CD4-positive, alpha-beta T cell treated with Interleukin-2 at 100 ng/mL for 4 hours (primary cell): ENCODE data around the gene ARHGEF18.
"Not testable (repeated sequence)": the region's sequence is repeated elsewhere in the genome, so short reads cannot be mapped to it uniquely, and the experiment has no call there.

ENCODE experiments used
- DNase-seq: peaks from one replicate; pipeline ENCODE4 v3.0.0-alpha.2; 2020; ENCODE audit warnings: low spot score

ARHGEF18 gene

GRCh38 chr19:7348587-7349230 is at the start of gene ARHGEF18:
Gene ARHGEF18, plus strand, starts transcription at chr19:7348937. Its CDS starts 13,954 bp downstream, at chr19:7362891.
- peak; percentile 65 for DNase-seq

DNA sequence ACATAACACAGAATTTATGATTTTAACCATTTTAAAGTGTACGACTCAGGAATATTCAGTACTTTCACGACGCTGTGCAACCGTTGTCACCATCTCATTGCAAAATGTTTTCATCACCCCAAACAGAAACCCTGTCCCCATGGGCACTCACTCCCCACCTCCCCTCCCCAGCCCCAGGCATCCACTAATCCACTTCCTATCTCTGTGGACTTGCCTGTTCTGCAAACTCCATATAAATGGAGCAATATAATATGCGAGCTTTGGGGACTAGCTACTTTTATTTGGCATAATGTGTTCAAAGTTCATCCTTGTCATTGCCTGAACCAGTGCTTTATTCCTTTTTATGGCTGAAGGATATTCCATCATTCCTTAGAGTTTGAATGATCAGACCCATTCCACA is 47.2 kb upstream of the ARHGEF18 start:
- DNase-seq, result no peak

DNA sequence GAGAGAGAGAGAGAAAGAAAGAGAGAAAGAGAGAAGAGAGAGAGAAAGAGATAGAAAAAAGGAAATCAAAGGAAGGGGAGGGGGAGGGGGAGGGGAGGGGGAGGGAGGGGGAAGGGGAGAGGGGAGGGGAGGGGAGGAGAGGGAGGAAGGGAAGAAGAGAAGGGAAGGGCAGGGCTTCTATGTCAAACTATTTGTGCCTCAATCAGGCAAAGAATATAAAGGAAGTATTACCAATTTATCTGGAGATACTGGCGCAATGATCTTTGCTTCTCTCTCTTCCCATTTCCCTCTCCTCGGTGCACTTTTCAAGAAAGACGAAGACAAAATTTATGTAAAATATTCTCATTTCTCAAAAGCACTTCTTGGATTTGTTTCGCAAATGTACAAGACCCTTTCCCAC is 45.3 kb upstream of the ARHGEF18 start:
- DNase-seq, result no peak

DNA sequence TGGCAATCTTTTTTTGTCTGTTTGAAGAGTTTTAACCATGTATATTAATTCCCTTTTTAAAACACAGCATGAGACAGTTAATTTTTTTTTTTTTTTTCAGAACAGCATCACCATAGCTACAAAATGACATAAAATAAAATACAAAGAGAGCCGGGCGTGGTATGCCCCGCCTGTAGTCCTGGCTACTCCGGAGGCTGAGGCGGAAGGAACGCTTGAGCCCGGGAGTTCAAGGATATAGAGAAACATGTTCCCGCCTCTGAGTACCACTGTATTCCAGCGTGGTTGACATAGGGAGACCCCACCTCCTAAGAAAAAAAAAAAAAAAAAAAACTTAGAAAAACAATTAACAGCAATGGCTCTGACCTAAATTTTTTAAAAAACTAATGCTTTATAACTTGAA is 44.5 kb upstream of the ARHGEF18 start:
- DNase-seq, result no peak

DNA sequence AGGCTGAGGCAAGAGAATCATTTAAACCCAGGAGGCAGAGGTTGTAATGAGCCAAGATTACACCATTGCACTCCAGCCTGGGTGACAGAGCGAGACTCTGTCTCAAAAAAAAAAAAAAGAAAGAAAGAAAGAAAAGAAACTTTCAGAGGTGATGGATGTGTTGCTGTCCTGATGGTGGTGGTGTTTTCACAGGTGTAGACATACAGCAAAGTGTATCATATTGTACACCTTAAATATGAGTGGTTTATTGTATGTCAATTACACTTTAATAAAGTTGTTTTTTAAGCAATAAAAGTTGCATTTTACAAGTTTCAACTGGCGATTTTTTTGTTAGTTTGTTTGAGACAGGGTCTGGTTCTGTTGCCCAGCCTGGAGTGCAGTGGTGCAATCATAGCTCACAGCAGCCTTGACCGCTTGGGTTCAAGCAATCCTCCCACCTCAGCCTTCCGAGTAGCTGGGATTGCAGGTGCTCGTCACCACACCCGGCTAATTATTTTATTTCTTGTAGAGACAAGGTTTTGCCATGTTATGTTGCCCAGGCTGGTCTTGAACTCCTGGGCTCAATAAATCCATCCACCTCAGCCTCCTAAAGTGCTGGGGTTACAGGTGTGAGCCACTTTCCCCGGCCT is 41.0 kb upstream of the ARHGEF18 start:
- no peak for DNase-seq

DNA sequence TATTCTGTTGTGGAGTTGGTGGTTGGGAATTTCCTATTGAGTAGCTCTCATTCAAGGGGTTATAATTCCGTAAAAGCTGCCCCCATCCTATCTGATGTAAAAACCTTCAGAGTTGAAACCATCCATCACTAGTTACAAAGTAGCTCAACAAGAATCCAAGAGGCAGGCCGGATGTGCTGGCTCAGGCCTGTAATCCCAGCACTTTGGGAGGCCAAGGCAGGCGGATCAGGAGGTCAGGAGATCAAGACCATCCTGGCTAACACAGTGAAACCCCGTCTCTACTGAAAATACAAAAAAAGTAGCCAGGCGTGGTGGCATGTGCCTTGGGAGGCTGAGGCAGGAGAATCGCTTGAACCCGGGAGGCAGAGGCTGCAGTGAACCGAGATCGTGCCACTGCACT is 40.4 kb upstream of the ARHGEF18 start:
- not testable (repeated sequence) for DNase-seq

DNA sequence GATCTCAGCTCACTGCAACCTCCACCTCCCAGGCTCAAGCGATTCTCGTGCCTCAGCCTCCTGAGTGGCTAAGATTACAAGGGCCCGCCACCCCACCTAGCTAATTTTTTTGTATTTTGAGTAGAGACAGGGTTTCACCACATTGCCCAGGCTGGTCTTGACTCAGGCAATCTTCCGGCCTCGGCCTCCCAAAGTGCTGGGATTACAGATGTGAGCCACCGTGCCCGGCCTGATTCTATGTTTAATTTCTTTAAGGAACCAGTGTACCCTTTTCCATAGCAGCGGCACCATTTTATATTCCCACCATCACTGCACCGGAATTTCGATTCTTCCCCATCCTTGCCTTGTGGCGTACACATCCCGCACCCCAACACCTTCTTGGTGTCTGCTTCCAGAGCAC is 36.8 kb upstream of the ARHGEF18 start:
- no peak for DNase-seq

DNA sequence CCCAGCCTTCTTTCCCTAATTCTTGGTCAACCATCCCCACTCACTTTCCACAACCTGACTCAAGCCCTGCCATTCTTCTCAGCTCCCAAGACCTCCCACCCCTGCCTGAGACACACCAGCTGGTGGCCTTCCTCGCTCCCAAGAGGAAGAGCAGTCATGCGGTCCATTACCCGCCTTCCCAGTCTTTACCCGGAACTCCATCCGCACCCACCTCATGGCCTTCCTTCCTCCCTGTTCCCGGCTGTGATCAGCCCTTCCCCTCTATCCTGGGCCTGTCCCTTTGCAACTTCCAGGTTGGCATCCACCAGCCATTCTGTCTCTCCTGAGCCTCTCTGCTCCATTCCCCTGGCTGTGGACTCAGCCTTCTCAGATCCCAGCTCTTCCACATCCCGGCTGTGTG is 35.9 kb upstream of the ARHGEF18 start:
- no peak for DNase-seq

DNA sequence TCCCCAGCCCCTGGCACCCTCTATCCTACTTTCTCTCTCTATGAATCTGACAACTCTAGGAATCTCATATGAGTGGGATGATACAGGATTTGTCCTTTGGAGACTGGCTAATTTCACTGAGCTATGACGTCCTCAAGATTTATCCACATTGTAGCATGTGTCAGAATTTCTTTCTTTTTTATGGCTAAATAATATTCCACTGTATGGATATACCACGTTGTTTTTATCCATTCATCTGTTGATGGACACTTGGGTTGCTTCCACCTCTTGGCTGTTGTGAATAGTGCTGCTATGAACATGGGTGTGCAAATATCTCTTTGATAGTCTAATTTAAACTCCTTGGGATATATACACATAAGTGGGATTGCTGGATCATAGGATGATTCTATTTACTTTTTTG is 30.6 kb upstream of the ARHGEF18 start:
- no peak for DNase-seq

GRCh38 chr19:7326105-7326877 is 22.4 kb upstream of the ARHGEF18 start:
- peak; percentile 47 for DNase-seq

- no peak for DNase-seq
Observed at GRCh38 chr19:7327802-7328201, 20.9 kb upstream of the ARHGEF18 start.

DNA sequence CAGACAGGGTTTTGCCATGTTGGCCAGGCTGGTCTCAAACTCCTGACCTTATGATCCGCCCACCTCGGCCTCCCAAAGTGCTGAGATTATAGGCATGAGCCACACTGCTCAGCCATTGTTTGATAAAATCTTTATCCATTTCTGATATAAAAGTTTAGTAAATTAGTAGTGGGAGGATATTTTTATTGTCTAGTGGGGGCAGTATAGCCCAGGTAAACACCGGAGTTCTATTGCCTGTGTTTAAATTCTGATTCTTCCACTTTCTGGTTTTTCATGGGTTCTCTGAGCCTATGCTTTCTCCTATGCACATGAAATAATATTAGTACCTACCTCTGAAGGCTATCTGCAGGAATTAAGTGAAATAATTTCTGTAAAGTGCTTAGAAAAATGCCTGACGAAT is 20.1 kb upstream of the ARHGEF18 start:
- DNase-seq, result peak; percentile 6

- no peak for DNase-seq
Observed at GRCh38 chr19:7331446-7331845, 17.3 kb upstream of the ARHGEF18 start.

- DNase-seq, result no peak
Observed at GRCh38 chr19:7333198-7334118, 15.3 kb upstream of the ARHGEF18 start.

- DNase-seq, result no peak
Observed at GRCh38 chr19:7336321-7336973, 12.3 kb upstream of the ARHGEF18 start.

DNA sequence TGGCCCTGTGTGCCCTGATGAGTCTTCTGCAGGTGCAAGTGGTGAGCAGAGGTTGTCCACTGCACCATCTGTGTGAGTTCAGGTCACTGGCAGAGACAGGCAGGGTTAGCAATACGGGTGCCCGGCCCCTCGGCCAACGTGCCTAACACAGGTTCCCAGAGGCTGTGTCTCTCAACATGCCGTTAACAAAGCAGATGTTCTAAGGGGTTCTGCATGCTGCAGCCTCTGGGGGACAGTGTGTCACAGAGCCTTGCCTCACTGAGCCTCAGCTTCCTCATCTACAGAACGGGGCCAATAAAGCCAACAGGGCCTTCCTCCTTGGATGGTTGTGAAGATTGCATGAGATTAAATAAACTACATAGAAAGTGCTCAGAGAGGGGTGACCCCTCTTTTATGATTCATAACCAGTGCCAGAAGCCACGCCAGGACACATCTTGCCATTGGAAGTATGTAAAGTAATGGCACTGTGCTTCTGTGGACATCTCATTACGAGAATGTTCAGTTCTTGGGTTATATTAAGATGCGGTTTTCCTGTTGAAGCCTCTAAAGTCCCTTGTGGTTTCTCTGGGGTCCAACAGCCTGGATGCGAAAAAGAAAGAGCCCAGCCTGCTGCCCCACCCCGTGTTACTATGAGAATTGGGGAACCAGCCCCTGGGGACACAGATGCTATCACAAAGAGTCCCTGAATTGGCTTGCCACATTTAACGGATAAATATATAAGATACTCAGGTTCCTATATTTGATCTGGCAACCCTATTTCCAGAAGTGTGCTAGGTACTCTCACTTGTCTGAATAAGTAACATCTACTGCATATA is 11.2 kb upstream of the ARHGEF18 start:
- peak; percentile 30 for DNase-seq

GRCh38 chr19:7340959-7341837 is 7.5 kb upstream of the ARHGEF18 start:
- DNase-seq, result peak; percentile 89

- DNase-seq, result no peak
Observed at GRCh38 chr19:7342143-7342542, 6.6 kb upstream of the ARHGEF18 start.

DNA sequence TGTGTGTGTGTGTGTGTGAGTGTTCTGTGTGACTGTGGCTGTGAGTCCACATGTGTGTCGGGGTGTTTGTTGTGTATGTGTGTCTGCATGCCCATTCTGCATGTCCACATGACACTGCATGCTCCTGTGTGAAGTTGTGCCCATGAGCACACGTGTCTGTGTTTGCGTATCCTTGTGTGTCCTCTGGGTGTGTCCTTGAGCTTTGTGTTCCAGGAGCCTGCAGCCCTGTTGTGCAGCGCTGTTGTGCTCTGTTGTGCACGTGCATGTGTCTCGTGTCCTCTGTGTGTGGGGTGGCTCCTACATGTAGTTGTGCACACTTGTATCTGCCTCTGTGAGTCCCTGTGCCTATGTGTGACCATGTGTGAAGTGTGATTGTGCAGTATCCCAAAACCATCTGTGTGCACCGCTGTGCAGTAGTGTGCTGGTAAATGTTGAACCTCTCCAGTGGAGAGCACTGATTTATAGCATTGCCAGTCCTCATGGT is 2.2 kb upstream of the ARHGEF18 start:
- DNase-seq, result peak; percentile 1

GRCh38 chr19:7346997-7347396 is 1.7 kb upstream of the ARHGEF18 start:
- peak; percentile 45 for DNase-seq
